ENCODE results near the gene CCL17. TPM values are rescaled to one million over a fixed set of nuclear protein-coding genes. Genes with fewer than 3 reads are reported as not detected.

Gene CCL17
- total RNA-seq, 1 experiment from 2014 or later: not detected

- H3K27ac Mint-ChIP-seq (ENCODE audit: unreplicated experiment): no peak overlapping the region
- CTCF ChIA-PET: interaction anchor here (1.0 kb wide), 1 partner anchor 36 kb away, joined by 3 read pairs; no protein-coding TSS in a partner anchor
Measured at GRCh38 chr16:57380671-57381462, 23.7 kb upstream of the CCL17 start.

GRCh38 chr16:57381791-57382534, 22.6 kb upstream of the CCL17 start:
- Histone ChIP-seq H3K9me3 (no peaks in the 10 kb centered on the region), H3K27me3 (replicated peaks; ENCODE audit: control insufficient read depth, insufficient read depth, low read length) (no peaks in the 10 kb centered on the region), H3K36me3 (ENCODE audit: control insufficient read depth, insufficient read depth, low read length) (no peaks in the 10 kb centered on the region), H3K4me1 (peaks cover 23% of the 10 kb centered on the region), H3K4me3 (ENCODE audit: low read depth, low read length) (no peak overlapping the region)
- Mint-ChIP-seq H3K27me3 (ENCODE audit: insufficient read depth, unreplicated experiment) (no peaks in the 10 kb centered on the region), H3K4me1 (ENCODE audit: low read depth, unreplicated experiment) (peaks cover 21% of the 10 kb centered on the region), H3K9me3 (ENCODE audit: unreplicated experiment) (no peaks in the 10 kb centered on the region), H3K27ac (ENCODE audit: unreplicated experiment) (no peak overlapping the region), H3K36me3 (ENCODE audit: insufficient read depth, unreplicated experiment) (no peaks in the 10 kb centered on the region), H3K4me3 (ENCODE audit: unreplicated experiment) (no peak overlapping the region)
- CTCF ChIA-PET: interaction anchor here (0.9 kb wide), 1 partner anchor 78 kb away, joined by 3 read pairs; no protein-coding TSS in a partner anchor
- DNase-seq: no peak
- intact Hi-C loops (cut with micrococcal nuclease; ENCODE audit: unreplicated experiment): no loop called here
- TF ChIP-seq, protein P1, sequence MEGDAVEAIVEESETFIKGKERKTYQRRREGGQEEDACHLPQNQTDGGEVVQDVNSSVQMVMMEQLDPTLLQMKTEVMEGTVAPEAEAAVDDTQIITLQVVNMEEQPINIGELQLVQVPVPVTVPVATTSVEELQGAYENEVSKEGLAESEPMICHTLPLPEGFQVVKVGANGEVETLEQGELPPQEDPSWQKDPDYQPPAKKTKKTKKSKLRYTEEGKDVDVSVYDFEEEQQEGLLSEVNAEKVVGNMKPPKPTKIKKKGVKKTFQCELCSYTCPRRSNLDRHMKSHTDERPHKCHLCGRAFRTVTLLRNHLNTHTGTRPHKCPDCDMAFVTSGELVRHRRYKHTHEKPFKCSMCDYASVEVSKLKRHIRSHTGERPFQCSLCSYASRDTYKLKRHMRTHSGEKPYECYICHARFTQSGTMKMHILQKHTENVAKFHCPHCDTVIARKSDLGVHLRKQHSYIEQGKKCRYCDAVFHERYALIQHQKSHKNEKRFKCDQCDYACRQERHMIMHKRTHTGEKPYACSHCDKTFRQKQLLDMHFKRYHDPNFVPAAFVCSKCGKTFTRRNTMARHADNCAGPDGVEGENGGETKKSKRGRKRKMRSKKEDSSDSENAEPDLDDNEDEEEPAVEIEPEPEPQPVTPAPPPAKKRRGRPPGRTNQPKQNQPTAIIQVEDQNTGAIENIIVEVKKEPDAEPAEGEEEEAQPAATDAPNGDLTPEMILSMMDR (IDR thresholded peaks at IDR 0.05; ENCODE audit: insufficient read depth in 1 of 2, low read depth in 1 of 2, low read length in 1 of 2, severe bottlenecking in 1 of 2, unreplicated experiment in 1 of 2): no peak
- BruUV-seq (replicated peaks): no TSS peak
- POLR2A ChIA-PET: no interaction called here

More at GRCh38 chr16:57380671-57381462, 23.7 kb upstream of the CCL17 start:
- Mint-ChIP-seq H3K27me3 (ENCODE audit: insufficient read depth, unreplicated experiment) (no peaks in the 10 kb centered on the region), H3K9me3 (ENCODE audit: unreplicated experiment) (no peaks in the 10 kb centered on the region), H3K4me3 (ENCODE audit: unreplicated experiment) (no peak overlapping the region), H3K4me1 (ENCODE audit: low read depth, unreplicated experiment) (peaks cover 21% of the 10 kb centered on the region), H3K36me3 (ENCODE audit: insufficient read depth, unreplicated experiment) (no peaks in the 10 kb centered on the region)
- no TSS peak for BruUV-seq (replicated peaks)
- Histone ChIP-seq H3K4me3 (ENCODE audit: low read depth, low read length) (no peak overlapping the region), H3K9me3 (no peaks in the 10 kb centered on the region), H3K4me1 (peaks cover 25% of the 10 kb centered on the region), H3K36me3 (ENCODE audit: control insufficient read depth, insufficient read depth, low read length) (no peaks in the 10 kb centered on the region), H3K27me3 (replicated peaks; ENCODE audit: control insufficient read depth, insufficient read depth, low read length) (no peaks in the 10 kb centered on the region)
- TF ChIP-seq, protein P1 (IDR thresholded peaks at IDR 0.05; ENCODE audit: insufficient read depth in 1 of 2, low read depth in 1 of 2, low read length in 1 of 2, severe bottlenecking in 1 of 2, unreplicated experiment in 1 of 2): no peak
- intact Hi-C loops (cut with micrococcal nuclease; ENCODE audit: unreplicated experiment): no loop called here
- POLR2A ChIA-PET: no interaction called here
- DNase-seq: no peak

GRCh38 chr16:57382535-57383275, 21.9 kb upstream of the CCL17 start:
- ChIA-PET CTCF (interaction anchor here (0.6 to 0.9 kb wide), 2 partner anchors 24 to 79 kb away, joined by 3 to 4 read pairs; no protein-coding TSS in a partner anchor), POLR2A (no interaction called here)
- Histone ChIP-seq H3K27me3 (replicated peaks; ENCODE audit: control insufficient read depth, insufficient read depth, low read length) (no peaks in the 10 kb centered on the region), H3K4me1 (peaks cover 16% of the 10 kb centered on the region), H3K9me3 (no peaks in the 10 kb centered on the region), H3K36me3 (ENCODE audit: control insufficient read depth, insufficient read depth, low read length) (no peaks in the 10 kb centered on the region), H3K4me3 (ENCODE audit: low read depth, low read length) (no peak overlapping the region)
- intact Hi-C loops (cut with micrococcal nuclease; ENCODE audit: unreplicated experiment): no loop called here
- no peak overlapping the region for H3K4me3 Mint-ChIP-seq (ENCODE audit: unreplicated experiment)
- no peaks in the 10 kb centered on the region for H3K27me3 Mint-ChIP-seq (ENCODE audit: insufficient read depth, unreplicated experiment)
- no peaks in the 10 kb centered on the region for H3K9me3 Mint-ChIP-seq (ENCODE audit: unreplicated experiment)
- no peaks in the 10 kb centered on the region for H3K36me3 Mint-ChIP-seq (ENCODE audit: insufficient read depth, unreplicated experiment)
- TF ChIP-seq, protein P1 (IDR thresholded peaks at IDR 0.05; ENCODE audit: insufficient read depth in 1 of 2, low read depth in 1 of 2, low read length in 1 of 2, severe bottlenecking in 1 of 2, unreplicated experiment in 1 of 2): no peak
- BruUV-seq (replicated peaks): no TSS peak
- no peak for DNase-seq
- no peak overlapping the region for H3K27ac Mint-ChIP-seq (ENCODE audit: unreplicated experiment)
- peaks cover 14% of the 10 kb centered on the region for H3K4me1 Mint-ChIP-seq (ENCODE audit: low read depth, unreplicated experiment)

Data from Caco-2 (cell line).